H9 (cell line): ENCODE results near the gene SFMBT1. TPM values are rescaled to one million over a fixed set of nuclear protein-coding genes. Genes with fewer than 3 reads are reported as not detected.

Source experiments
- DNase-seq: peaks from one replicate; pipeline ENCODE4 v3.0.0-alpha.2; 2017
- H2AFZ ChIP-seq: one replicate; pipeline ENCODE4 v1.6.1; 2013; ENCODE audit warnings: mild to moderate bottlenecking, low read length, control low read depth, moderate library complexity
- H2AK5ac ChIP-seq: 2 replicates; pipeline ENCODE4 v1.6.1; 2013; ENCODE audit warnings: low read length, control low read depth, mixed read lengths; ENCODE audit not compliant: insufficient read length
- H2BK120ac ChIP-seq: one replicate; pipeline ENCODE4 v1.6.1; 2013; ENCODE audit warnings: low read depth, mild to moderate bottlenecking, low read length, control low read depth, inconsistent platforms; ENCODE audit not compliant: poor library complexity, severe bottlenecking
- H2BK12ac ChIP-seq: 2 replicates; pipeline ENCODE4 v1.6.1; 2013; ENCODE audit warnings: low read length, control low read depth, mixed read lengths, low read depth; ENCODE audit not compliant: insufficient read length
- H2BK15ac ChIP-seq: 2 replicates; pipeline ENCODE4 v1.6.1; 2013; ENCODE audit warnings: low read depth, low read length, control low read depth
- H2BK20ac ChIP-seq: one replicate; pipeline ENCODE4 v1.6.1; 2013; ENCODE audit warnings: low read depth, mild to moderate bottlenecking, low read length, control low read depth, inconsistent platforms; ENCODE audit not compliant: poor library complexity, severe bottlenecking
- H2BK5ac ChIP-seq: 2 replicates; pipeline ENCODE4 v1.6.1; 2013; ENCODE audit warnings: low read length, control low read depth, mixed read lengths; ENCODE audit not compliant: insufficient read length
- H3K14ac ChIP-seq: 2 replicates; pipeline ENCODE4 v1.6.1; 2013; ENCODE audit warnings: low read length, control low read depth; ENCODE audit not compliant: insufficient read depth
- H3K18ac ChIP-seq: 2 replicates; pipeline ENCODE4 v1.6.1; 2013; ENCODE audit warnings: low read depth, mild to moderate bottlenecking, mixed read lengths, low read length, control low read depth; ENCODE audit not compliant: insufficient read length
- H3K23ac ChIP-seq: 2 replicates; pipeline ENCODE4 v1.6.1; 2013; ENCODE audit warnings: low read length, control low read depth, mixed read lengths, low read depth; ENCODE audit not compliant: insufficient read length
- H3K23me2 ChIP-seq: 2 replicates; pipeline ENCODE4 v1.6.1; 2013; ENCODE audit warnings: low read depth, mild to moderate bottlenecking, mixed read lengths, low read length, control low read depth; ENCODE audit not compliant: insufficient read length, poor library complexity, severe bottlenecking
- H3K27ac ChIP-seq: 2 replicates; pipeline ENCODE4 v1.5.1; 2013; ENCODE audit warnings: low read length, control low read depth, mixed read lengths, low read depth; ENCODE audit not compliant: insufficient read length
- H3K27me3 ChIP-seq: 2 replicates; pipeline ENCODE4 v1.6.1; 2013; ENCODE audit warnings: low read length, control low read depth, inconsistent platforms; ENCODE audit not compliant: insufficient read depth
- H3K4ac ChIP-seq: 2 replicates; pipeline ENCODE4 v1.6.1; 2013; ENCODE audit warnings: low read depth, mild to moderate bottlenecking, control low read depth, inconsistent platforms, low read length, moderate library complexity
- H3K4me1 ChIP-seq: 2 replicates; pipeline ENCODE4 v1.6.1; 2013; ENCODE audit warnings: low read length, control low read depth, inconsistent platforms; ENCODE audit not compliant: insufficient read depth
- H3K4me2 ChIP-seq: 2 replicates; pipeline ENCODE4 v1.6.1; 2013; ENCODE audit warnings: low read length, control low read depth, mixed read lengths; ENCODE audit not compliant: insufficient read length, insufficient read depth
- H3K56ac ChIP-seq: 2 replicates; pipeline ENCODE4 v1.6.1; 2013; ENCODE audit warnings: low read depth, mild to moderate bottlenecking, mixed read lengths, low read length, control low read depth; ENCODE audit not compliant: insufficient read length
- H3K79me1 ChIP-seq: 2 replicates; pipeline ENCODE4 v1.6.1; 2013; ENCODE audit warnings: low read depth, mild to moderate bottlenecking, moderate library complexity, low read length, control low read depth, inconsistent platforms; ENCODE audit not compliant: insufficient read depth, poor library complexity, severe bottlenecking
- H3K79me2 ChIP-seq: 2 replicates; pipeline ENCODE4 v1.6.1; 2013; ENCODE audit warnings: low read length, control low read depth, inconsistent platforms; ENCODE audit not compliant: insufficient read depth
- H3K9ac ChIP-seq: 2 replicates; pipeline ENCODE4 v1.6.1; 2013; ENCODE audit warnings: low read length, control low read depth, mixed read lengths; ENCODE audit not compliant: insufficient read length; ENCODE audit errors: extremely low read depth
- H3K9me3 ChIP-seq: one replicate; pipeline ENCODE4 v1.6.1; 2013; ENCODE audit warnings: low read depth, low read length, inconsistent platforms; ENCODE audit not compliant: control insufficient read depth
- H3T11ph ChIP-seq: one replicate; pipeline ENCODE4 v1.6.1; 2013; ENCODE audit warnings: mild to moderate bottlenecking, low read length, control low read depth, inconsistent platforms
- H4K20me1 ChIP-seq: one replicate; pipeline ENCODE4 v1.6.1; 2013; ENCODE audit not compliant: control insufficient read depth, insufficient read length, insufficient read depth
- H4K5ac ChIP-seq: 2 replicates; pipeline ENCODE4 v1.6.1; 2013; ENCODE audit warnings: low read depth, mild to moderate bottlenecking, mixed read lengths, low read length, control low read depth; ENCODE audit not compliant: insufficient read length
- H4K8ac ChIP-seq: replicated peaks from 2 replicates; pipeline ENCODE4 v1.6.1; 2013; ENCODE audit warnings: low read length, control low read depth, mixed read lengths, low read depth; ENCODE audit not compliant: insufficient read length
- H4K91ac ChIP-seq: 2 replicates; pipeline ENCODE4 v1.6.1; 2013; ENCODE audit warnings: low read depth, mild to moderate bottlenecking, moderate library complexity, mixed read lengths, low read length, control low read depth; ENCODE audit not compliant: insufficient read length
- H3K27ac Mint-ChIP-seq, 3 experiments: 2 replicates in 2 of 3; 3 replicates in 1 of 3; pipeline ENCODE4 v1.8.0; 2020 to 2021; ENCODE audit warnings: mixed read lengths in 3 of 3, mild to moderate bottlenecking in 1 of 3, moderate library complexity in 1 of 3
- H3K27me3 Mint-ChIP-seq: 2 replicates; pipeline ENCODE4 v1.8.0; 2021; ENCODE audit warnings: low read depth, mild to moderate bottlenecking, moderate library complexity, mixed read lengths
- H3K36me3 Mint-ChIP-seq, 3 experiments: 2 replicates in 2 of 3; 3 replicates in 1 of 3; pipeline ENCODE4 v1.8.0; 2020 to 2021; ENCODE audit warnings: low read depth in 3 of 3, mixed read lengths in 3 of 3; ENCODE audit not compliant: insufficient read depth in 1 of 3
- H3K4me1 Mint-ChIP-seq, 2 experiments: 2 replicates each; pipeline ENCODE4 v1.8.0; 2020; ENCODE audit warnings: mixed read lengths in 2 of 2
- H3K4me3 Mint-ChIP-seq, 2 experiments: 2 replicates in 1 of 2; 3 replicates in 1 of 2; pipeline ENCODE4 v1.8.0; 2020 to 2021; ENCODE audit warnings: mild to moderate bottlenecking in 2 of 2, mixed read lengths in 2 of 2, moderate library complexity in 1 of 2
- H3K9me3 Mint-ChIP-seq, 2 experiments: 2 replicates in 1 of 2; 3 replicates in 1 of 2; pipeline ENCODE4 v1.8.0; 2020; ENCODE audit warnings: mild to moderate bottlenecking in 2 of 2, mixed read lengths in 2 of 2, moderate library complexity in 1 of 2
- WGBS: extraction: QIAGEN DNeasy Blood & Tissue Kit; methylation state at CpG from one replicate; pipeline ENCODE4 v1.1.7; 2013; ENCODE audit warnings: missing lambda C conversion rate, low lambda C conversion rate, mixed read lengths; ENCODE audit not compliant: insufficient read length; ENCODE audit errors: extremely low coverage; 5-methylcytosine and 5-hydroxymethylcytosine counted together
- total RNA-seq: library from RNA; stranded (reverse); gene quantifications from 2 replicates; pipeline ENCODE4 v1.2.1, GENCODE V29; 2021
- TF ChIP-seq, protein P1 (sequence below): fragments of 200-600 bp; sonication (generic); conservative IDR thresholded peaks from 3 replicates; pipeline ENCODE4 v1.8.0; 2021; ENCODE audit warnings: antibody characterized with exemption, mild to moderate bottlenecking

Gene SFMBT1
- total RNA-seq, 1 experiment from 2014 or later, result 15.3 TPM

DNA sequence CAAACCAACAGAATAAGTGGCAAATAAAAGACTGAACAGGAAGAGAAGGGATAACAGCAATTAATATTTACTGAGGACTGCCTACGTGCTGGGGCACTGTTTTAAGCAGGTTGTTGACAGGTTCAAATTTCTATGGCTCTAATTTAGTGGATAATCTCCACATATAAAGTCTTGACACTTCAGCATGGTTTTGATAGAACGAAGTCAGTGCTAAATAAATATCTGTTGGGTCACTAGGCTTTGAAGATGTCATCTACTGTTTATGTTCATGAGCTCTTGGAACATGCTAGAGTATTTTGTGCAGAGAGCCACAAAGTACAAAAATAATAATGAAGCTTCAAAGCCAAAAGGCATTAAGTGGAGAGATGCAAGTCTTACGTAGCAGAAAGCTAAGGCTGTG, 74.0 kb downstream of the SFMBT1 start:
- H3K36me3 Mint-ChIP-seq, result no peaks in the 10 kb centered on the region
- WGBS, result no CpG with 5 or more reads among the region's 3 CpGs

More for the DNA sequence above, 74.0 kb downstream of the SFMBT1 start:
- H3K23ac ChIP-seq, result no peak overlapping the region
- H2BK20ac ChIP-seq, result no peak overlapping the region
- H3K4ac ChIP-seq, result no peak overlapping the region
- H2BK15ac ChIP-seq, result no peak overlapping the region
- TF ChIP-seq, protein P1, sequence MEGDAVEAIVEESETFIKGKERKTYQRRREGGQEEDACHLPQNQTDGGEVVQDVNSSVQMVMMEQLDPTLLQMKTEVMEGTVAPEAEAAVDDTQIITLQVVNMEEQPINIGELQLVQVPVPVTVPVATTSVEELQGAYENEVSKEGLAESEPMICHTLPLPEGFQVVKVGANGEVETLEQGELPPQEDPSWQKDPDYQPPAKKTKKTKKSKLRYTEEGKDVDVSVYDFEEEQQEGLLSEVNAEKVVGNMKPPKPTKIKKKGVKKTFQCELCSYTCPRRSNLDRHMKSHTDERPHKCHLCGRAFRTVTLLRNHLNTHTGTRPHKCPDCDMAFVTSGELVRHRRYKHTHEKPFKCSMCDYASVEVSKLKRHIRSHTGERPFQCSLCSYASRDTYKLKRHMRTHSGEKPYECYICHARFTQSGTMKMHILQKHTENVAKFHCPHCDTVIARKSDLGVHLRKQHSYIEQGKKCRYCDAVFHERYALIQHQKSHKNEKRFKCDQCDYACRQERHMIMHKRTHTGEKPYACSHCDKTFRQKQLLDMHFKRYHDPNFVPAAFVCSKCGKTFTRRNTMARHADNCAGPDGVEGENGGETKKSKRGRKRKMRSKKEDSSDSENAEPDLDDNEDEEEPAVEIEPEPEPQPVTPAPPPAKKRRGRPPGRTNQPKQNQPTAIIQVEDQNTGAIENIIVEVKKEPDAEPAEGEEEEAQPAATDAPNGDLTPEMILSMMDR, result no peak
- H3K27me3 ChIP-seq, result no peaks in the 10 kb centered on the region
- no peak for DNase-seq
- no peak overlapping the region for H3K9ac ChIP-seq
- peaks cover 3% of the 10 kb centered on the region for H3K79me1 ChIP-seq
- H3K27me3 Mint-ChIP-seq, result no peaks in the 10 kb centered on the region; the same call in 1 of the 2 replicates
- no peak overlapping the region for H3K18ac ChIP-seq
- H3K4me3 Mint-ChIP-seq, result no peak overlapping the region
- no peak overlapping the region for H4K5ac ChIP-seq
- H4K8ac ChIP-seq, result no peak overlapping the region
- no peak overlapping the region for H2BK12ac ChIP-seq
- H3K27ac Mint-ChIP-seq, result peak overlapping the region in 2 of 3 experiments; percentile 5 to 73; a peak in 3 of 7 replicates
- H3K14ac ChIP-seq, result no peak overlapping the region
- H4K20me1 ChIP-seq, result no peaks in the 10 kb centered on the region
- no peak overlapping the region for H3K4me2 ChIP-seq
- no peaks in the 10 kb centered on the region for H3K79me2 ChIP-seq
- no peaks in the 10 kb centered on the region for H3K4me1 ChIP-seq
- no peaks in the 10 kb centered on the region for H3K4me1 Mint-ChIP-seq
- no peak overlapping the region for H3K56ac ChIP-seq
- H3T11ph ChIP-seq, result no peak overlapping the region
- H3K23me2 ChIP-seq, result no peaks in the 10 kb centered on the region
- no peak overlapping the region for H2BK5ac ChIP-seq
- H2BK120ac ChIP-seq, result no peak overlapping the region
- H4K91ac ChIP-seq, result no peak overlapping the region
- H3K9me3 Mint-ChIP-seq, result no peaks in the 10 kb centered on the region
- H3K27ac ChIP-seq, result no peak overlapping the region
- H3K9me3 ChIP-seq, result no peaks in the 10 kb centered on the region
- no peak overlapping the region for H2AK5ac ChIP-seq
- H2AFZ ChIP-seq, result no peak overlapping the region
